NCI-H2029 (cell line): ENCODE measurements around the gene JMJD7.

Experiments
- DNase-seq: peaks from one replicate; lab custom pipeline; 2025; lab: John Stamatoyannopoulos, UW

The JMJD7 gene

DNA sequence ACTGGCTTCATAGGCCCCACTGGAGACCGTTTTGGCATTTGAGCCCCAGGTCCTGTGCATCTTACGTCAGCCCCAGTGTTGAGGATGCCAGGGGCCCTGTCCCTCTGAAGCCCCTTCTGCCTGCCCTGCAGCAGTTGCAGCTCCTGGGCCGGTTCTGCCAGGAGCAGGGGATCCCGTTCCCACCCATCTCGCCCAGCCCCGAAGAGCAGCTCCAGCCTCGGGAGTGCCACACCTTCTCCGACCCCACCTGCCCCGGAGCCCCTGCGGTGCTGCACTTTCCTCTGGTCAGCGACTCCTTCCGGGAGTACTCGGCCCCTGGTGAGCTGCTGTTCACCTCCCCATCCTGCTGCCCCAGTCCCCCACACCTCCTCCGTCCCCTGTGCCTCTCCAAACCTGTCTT is 19.3 kb downstream of the JMJD7 start:
- no peak for DNase-seq

DNA sequence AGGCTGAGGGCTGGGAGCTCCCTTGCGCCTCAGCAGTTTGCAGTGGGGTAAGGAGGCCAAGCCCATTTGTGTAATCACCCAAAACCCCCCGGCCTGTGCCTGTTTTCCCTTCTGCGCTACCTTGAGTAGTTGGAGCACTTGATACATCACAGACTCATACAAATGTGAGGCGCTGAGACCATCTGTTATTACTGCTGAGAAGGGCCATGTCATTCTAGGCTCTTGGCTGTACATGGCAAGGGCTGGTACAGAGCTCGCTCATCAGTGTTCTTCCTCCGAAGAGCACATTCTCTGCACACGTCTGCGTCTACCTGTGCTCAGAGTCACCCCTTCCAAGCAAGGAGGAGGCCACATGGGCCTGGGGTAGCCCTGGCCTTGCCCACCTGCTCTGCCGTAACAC is 20.1 kb downstream of the JMJD7 start:
- no peak for DNase-seq

DNA sequence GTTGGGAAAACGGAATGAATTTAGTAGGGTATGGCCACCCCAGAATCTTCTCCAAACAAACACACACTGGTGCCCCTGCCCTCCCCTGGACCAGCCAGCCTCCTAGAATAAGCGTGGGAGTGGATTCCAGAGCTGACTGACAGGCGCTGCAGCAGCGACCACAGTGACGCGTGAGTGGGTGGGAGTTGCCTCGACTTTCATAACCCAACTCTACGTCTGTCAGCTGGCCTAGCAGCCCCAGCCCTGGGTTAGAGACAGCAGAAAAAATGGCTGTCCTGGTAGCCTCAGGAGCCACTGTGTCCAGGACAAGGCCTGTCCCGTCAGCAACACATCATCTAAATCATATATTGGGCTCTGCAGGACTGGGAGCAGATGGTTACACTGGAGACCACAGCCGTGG is 20.7 kb downstream of the JMJD7 start:
- no peak for DNase-seq

DNA sequence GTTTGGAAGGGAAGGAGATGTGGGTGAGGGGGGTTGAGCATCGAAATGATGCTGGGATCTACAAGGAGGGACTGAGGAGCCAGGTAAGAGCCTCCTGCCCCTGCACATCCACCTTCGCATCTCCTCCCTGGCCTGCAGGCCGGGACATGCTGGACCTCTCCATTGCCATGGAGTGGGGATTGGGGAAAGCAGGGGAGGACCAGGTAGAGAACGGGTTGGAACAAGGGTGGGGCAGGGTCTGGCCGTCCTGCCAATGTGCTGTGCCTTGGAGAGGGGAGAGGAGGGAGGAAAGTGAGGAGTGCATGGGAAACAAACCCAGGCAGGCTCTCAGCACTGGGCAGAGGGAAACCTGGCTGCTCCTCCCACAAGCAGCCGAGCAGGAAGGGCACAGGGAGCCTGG is 21.3 kb downstream of the JMJD7 start:
- no peak for DNase-seq

DNA sequence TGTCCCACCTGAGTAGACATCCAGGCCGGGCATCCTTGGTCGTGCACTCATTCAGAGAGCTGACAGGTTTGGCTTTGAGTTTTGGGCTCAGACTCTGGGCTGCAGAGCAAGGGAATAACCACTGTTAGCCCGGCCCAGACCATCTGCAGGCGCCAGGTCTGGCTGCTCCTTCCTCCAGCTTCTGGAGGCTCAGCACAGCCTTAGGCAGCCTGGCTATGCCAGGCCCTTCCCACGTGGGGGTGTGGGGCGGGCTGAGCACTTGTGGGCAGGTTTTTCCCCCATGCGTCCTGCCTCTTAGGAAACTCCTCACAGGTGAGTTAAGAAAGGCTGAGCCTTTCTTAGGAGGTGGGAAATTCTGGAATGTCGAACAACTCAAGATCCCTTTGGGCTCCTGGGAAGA is 22.0 kb downstream of the JMJD7 start:
- no peak for DNase-seq

DNA sequence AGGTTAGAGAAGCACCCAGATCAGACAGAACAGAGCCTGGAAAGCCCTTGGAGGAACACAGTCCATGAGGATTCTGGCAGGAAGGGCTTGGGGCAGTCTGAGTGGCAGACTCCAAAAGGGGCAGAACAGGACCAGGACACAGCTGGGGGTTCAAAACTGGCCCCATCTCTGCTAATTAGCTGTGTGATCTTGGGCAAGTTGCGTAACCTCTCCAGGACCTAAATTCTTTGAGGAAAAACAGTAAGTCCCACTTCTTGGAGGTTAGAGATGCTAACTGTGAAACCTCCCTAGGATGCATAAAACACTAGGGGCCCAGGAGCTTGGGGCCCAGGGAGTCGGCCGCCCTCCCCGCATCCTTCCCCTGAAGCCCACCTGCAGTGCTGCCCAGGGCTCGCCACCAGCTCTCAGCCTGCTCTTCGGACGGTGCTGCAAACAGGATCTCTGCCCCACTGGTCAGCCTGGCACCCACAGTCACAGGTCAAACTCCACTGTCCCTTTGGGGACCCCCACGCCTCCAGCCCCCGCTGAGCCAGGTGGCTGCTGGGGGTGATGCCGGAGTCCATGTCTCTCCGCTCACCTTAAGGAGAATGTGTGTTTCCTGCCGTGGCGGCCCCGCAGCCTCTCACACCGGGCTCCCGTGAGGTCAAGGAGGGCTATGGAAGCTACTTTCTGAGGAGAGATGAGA is 22.7 kb downstream of the JMJD7 start:
- no peak for DNase-seq

DNA sequence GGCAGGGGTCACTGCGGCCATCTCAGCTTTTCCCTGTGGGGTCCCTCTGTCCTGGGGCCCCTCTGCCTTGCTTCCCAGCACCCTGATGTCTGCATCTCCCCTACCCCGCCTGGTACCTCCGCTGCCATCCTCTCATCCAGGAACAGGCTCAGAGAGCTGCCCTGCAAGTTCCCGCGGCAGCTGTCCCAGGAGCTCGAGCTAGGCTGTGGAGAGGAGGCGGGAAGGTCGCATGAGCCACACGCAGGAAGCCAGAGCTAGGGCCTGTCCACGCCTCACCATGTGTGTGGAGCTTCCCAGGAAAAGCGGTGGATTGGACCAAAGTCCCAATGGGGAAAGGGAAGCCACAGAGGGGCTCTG is 23.3 kb downstream of the JMJD7 start:
- DNase-seq = no peak

DNA sequence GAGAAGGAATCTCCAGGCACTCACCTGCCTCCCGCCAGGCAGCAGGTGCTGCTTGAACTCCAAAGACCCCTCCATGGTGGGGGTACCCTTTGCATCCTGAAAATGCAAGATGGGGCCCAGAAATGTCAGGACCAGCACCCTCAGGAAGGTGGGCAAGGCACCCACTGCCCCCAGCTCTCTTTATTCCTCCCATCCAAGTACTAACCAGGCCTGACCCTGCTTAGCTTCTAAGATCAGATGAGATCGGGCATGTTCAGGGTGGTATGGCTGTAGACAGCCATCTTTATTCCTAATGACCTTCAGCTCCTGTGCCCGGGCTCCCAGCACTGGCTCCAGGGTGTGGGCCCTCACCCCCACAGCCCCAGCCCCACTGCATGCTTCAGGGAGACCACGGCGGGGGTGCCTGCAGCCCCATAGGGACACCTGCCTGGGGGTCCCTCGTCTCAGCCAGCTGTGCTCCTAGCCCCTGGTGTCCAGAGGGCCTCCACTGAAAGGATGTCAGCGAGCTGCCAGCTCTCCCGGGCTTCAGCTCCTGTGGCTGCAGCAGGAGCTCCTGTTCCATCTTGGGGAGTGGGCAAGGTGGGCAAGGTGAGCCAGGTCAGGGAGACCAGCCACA is 24.0 kb downstream of the JMJD7 start:
- no peak for DNase-seq

DNA sequence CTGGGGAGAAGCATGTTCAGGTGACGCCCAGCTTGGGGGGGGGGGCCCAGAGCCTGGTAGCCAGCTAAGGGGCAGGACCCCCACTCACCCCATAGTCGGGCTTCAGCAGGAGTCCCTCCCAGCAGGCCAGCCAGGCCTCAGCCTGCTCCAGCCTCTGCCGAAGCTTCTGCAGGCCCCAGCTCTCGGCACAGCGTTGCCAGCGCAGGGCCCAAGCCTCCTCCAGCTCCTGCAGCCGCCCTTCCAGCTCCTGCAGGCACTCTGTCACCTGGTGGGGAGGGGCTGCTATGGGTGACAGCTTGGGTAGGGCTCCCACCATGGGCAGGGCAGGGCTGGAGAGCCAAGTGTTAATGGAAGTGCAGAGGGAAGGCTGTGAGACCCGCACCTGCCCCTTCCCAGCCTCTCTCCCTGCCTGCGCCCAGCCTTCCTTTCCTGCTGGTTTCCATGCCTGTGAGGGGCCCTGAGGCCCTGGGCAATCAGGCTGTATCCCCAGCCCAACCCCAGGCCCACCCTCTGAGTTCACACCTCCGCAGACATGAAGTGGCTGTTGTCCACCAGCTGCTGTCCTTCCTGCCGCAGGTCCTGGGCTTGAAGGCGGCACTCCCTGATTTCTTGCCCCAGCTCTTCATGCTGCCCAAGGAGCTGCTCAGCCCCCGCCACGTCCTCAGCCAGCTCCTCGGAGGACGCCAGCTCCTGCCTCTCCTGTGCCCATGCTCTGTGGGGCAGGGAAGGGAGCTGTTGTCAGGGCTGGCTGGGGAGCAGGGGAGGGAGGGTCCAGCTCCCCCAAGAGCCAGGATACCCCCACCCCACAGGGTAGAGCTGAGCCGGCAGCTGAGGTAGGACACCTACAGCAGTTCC is 25.1 kb downstream of the JMJD7 start:
- DNase-seq = no peak

DNA sequence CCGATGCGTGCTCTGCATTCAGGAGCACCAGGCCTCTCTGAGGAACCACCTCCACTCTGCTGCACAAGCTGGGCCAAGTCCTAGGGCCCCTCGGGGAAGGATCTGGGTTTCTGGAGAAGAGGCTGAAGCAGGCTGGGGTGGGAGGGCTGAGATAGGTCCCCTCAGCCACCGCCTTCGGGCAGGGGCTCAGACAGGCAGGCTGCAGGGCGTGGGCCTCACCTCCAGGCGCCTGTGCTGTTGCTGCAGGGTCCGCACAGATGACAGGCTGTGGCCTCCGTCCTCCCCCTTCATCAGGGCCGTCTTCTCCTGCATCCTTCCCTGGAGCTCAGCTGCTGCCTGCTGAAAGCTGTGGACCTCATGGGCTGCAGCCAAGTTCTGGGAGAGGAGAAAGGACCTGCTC is 25.9 kb downstream of the JMJD7 start:
- no peak for DNase-seq

DNA sequence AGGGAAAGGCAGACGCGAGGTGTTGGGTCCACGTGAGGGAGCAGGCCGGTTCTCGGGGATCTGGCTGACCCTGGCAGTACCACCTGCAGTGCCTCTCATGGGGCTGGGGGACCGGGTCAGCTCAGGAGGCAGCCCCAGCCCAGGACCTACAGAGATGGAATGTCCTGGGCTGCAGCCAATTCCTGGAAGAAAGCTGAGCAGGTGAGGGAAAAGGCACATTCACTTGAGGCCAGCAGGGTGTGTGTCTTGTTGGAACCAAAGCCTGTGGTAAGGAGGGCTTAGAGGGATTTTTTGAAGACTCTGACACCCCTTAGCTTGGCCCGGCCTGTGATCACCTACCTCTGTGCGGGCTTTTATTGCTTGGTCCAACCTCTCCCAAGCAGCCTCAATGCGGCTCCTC is 26.6 kb downstream of the JMJD7 start:
- no peak for DNase-seq

DNA sequence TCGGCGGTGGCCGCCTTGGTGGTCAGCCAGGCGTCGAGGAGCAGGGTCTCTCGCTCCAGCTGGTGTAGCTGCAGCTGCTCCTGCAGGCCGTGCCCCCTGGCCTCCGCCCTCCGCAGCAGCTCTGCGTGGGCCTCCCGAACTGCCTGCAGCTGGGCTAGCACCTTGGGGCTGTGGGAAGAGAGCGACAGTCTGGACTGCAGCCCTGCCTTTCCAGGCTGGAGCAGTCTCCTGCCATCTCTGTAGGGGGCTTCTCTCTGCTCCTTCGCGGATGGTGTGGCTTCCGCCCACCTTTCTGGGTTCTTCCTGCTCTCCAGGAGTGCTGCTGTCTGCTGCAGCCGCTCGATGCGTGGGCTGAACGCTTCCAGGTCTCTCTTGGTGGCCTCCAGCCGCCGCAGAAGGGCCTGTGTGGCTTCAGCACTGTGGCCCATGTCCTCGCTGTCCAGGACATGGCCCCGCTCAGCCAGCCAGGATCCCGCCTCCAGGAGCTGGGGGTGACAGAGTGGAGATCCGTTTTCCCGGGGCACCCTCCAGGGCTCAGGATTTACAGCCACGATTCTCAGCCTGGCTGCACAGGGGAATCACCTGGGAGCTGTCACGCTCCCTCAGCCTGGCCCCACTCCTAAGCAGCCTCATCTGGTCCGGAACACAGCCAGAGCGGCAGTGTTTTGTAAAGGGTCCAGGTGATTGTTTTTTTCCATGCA is 27.5 kb downstream of the JMJD7 start:
- DNase-seq = no peak

DNA sequence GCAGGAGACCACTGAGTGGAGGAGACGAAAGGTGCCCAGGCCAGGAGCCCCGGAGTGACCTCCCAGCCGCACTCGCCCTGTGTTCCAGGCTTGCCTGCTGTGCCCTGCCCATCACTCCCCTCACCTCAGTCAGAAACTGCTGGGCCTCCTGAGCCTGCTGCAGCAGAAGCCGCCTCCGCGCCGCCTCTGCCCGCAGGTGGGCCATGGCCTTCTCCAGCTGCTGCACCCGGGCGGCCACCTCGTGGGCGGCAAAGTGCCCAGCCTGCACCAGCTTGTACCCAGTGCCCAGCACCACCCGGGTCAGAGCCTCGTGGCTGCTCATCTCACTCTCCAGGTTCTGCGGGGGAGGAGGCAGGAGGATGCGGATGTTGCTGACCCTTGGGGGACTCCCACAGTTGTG is 28.4 kb downstream of the JMJD7 start:
- no peak for DNase-seq

DNA sequence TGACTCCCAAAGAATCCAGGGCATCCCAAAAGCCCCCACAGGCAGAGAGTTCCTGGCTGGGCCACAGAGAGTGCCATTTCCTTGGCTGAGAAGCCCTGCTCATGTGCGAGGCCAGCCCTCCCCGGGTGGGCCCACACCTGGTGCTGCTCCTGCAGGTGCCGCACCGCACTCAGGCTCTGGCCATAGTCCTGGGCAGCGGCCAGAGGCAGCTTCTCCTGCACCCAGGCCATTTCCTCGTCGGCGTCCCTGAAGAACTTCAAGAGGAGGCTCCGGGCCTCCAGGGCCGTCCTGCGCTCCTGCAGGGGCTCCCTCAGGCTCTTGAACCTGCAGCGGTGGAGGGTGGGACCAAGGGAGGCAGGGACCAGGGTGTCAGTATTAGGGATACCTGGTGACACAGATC is 28.8 kb downstream of the JMJD7 start:
- DNase-seq = no peak

DNA sequence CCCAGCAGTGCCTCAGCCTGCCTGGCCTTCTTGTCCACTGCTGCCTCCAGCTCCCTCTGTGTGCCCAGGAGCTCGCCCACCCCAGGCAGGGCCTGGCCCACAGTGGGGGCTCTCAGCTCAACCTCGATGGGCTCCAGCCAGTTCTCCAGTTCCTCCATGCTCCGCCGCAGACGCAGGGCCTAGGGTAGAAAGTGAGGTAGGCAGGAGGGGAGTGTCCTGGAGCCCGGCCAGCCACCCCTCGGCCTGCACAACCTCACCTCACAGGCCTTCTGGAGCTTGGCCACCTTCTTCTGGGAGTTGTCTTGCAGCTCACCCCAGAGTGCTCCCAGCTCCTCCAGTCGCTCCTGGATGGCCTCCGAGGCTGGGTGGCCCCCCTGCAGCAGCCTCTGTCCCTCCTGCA is 29.4 kb downstream of the JMJD7 start:
- no peak for DNase-seq

DNA sequence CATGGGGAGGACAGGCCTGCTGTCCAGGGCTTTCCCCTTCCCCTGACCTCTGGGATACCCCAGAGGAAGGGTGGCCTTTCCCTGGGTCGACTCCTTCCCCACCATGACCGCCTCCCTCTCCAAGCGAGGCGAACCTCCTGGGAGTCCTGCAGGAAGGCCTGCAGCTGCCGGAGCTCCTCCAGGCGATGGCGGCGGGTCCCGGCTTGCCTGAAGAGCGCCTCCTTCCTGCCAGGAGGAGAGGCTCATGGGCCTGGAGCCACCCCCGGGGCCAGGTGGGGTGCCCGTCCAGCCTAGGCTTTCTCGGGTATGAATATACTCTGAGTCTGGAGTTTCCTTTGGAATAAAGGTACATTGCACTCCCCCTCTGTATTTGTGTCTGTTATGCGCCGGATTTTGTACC is 30.9 kb downstream of the JMJD7 start:
- DNase-seq = no peak

DNA sequence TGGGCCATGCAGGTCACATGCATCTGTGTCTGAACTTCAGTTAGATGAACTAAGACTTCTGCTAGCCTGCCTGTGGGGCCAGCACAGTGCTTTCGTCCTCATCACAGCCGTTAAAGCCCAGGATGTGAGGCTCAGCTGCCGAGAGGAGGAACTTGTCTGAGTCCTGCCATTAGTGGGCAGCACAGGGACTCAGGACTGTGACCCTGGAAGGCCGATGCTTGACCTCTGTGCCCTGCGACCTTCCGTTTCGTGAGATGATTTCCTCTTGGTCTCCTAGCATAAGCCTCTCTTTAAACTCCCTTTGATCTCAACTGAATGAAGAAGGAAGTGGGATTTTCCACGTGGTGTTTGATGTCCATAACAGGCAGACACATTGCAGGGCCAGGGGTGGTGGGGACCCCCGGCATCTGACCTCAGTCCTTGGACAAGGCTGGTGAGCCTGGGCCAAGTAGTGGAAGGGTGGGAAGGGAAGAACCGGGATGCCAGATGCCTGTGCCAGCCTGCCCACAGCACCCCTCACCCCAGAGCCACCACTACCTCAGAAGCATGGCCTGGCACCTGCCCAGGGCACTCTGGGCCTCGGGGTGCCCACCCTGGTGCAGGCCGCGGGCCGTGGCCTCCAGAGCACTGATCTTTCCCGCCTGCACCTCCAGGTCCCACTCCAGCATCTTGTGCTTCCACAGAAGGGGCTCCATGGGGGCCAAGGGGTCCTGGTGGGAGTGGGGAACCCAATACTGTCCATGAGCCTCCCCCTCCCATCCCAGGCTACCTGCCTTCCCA is 32.3 kb downstream of the JMJD7 start:
- DNase-seq = no peak

DNA sequence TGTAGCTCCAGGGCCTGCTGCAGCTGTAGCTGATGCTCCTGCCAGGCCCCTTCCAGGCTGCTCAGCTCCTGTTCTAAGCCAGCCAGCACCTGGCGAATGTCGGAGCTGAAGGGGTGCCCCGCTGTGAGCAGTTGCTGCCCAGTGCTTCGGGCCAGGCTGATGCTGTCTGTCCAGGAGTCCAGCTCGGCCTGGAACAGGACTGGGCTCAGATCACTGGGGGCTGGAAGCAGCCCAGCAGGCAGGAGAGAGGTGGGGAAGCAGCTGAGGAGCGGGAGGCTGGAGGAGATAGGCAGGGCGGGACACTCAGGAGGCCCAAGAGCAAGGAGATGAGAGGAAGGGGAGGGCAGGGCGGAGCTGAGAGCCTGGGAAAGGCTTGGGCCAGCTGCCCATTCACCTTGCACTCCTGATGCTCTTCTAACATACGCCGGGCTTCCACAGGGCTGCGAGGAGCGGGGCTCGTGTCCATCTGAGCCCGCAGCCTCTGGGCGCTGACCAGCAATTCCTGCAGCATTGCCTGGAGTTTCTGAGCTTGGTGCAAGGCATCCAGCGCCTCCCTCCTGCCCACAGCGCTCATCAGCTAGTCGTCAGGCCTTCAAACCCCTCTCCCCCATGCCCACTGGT is 34.0 kb downstream of the JMJD7 start:
- no peak for DNase-seq

DNA sequence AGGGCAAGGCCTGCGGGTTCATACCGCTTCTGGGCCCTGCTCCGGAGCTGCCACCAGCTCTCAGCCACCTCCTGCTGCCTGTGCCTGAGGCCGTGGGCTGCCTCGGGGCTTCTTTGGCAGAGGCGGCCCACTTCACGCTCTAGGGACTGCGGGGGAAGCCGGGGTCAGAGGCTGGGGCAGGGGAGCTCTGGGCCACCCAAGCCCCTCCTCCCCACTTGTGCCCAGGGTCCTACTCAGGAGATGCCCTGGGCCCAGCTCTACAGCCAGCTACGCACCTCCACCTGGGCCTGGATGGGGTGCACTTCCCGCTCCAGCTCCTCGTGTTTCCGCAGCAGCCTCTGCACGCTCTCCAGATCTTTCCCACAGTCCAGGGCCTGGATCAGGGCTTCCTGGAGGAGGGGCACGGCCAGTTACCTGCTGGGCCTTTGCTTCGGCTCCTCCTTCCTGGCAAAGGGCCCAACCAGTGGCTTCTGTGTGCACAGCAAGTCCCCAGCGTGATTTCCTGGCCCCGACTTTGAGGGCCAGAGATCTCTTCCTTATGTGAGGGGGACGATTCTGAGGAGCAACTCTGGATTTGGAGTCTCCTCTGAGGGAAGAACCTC is 34.7 kb downstream of the JMJD7 start:
- peak; percentile 49 for DNase-seq

DNA sequence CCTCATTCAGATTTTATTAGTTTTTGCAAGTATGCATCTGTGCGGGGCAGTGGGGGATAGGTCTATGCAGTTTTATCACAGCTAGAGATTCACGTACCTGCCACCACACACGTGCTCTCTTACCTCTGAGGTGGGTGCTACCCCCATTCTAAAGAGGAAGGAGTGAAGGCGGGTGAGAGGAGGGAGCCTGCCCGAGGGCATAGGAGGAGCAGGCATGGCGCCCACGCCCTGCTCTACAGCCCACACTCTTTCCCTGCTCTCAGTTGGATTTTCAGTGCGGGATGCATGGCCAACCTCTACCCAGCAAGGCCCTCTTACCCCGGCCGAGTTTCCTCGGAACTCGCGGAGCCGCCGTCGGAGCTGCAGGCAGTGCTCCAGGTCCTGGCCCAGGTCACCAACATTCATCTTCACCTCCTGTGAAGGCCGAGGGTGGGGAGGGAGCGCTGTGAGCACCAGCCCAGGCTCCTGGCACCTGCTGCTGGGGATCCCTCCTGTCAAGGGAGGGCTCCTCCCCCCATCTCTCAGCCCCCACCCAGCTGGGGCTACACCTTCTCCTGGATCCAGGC is 37.7 kb downstream of the JMJD7 start:
- DNase-seq = no peak

DNA sequence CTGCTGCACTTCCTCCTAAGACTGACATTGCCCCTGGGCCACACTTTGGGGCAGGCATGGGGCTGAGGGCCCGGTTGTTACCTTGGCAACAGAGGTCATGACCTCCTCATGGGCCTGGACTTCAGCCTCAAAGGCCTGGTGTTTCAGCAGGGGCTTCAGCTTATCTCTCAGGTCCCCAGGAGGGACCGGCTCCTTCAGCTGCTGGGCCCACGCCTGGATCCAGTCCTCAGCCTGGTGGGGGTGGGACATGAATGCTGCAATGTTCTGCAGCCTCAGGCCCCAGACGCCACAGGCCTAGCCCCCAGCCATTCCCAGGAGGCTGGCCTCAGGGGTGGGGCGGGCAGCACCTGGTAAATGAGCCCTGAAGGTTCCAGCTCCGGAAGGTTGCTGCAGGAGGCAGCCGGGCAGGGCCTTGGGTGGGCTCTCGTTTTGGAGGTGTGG is 38.4 kb downstream of the JMJD7 start:
- DNase-seq = no peak
